Activated CD8-positive, alpha-beta T cell treated with anti-CD3 and anti-CD28 coated beads for 36 hours (primary cell): ENCODE data around the gene SLC4A3. TPM values are rescaled to one million over a fixed set of nuclear protein-coding genes. Genes with fewer than 3 reads are reported as not detected.

ENCODE experiments used
- ATAC-seq: fragments of 200-7000 bp; cut with Tn5 transposase; one replicate; pipeline ENCODE4 v1.10.0; 2021; ENCODE audit warnings: mild to moderate bottlenecking, moderate library complexity
- CTCF ChIA-PET: fragments of 350-600 bp; sonication (Branson Sonifier 250); formaldehyde crosslinking; loops from one replicate; lab custom pipeline; 2021; ENCODE audit warnings: antibody characterized with exemption; lab: Charles Lee
- POLR2A ChIA-PET: fragments of 350-600 bp; sonication (Branson Sonifier 250); formaldehyde crosslinking; loops from one replicate; lab custom pipeline; 2021; ENCODE audit warnings: antibody characterized with exemption; lab: Charles Lee
- DNase-seq: peaks from one replicate; pipeline ENCODE4 v3.0.0-alpha.2; 2020
- H3K27ac Mint-ChIP-seq: one replicate; pipeline ENCODE4 v1.8.0; 2021; ENCODE audit warnings: mild to moderate bottlenecking, mixed read lengths
- H3K27me3 Mint-ChIP-seq: one replicate; pipeline ENCODE4 v1.8.0; 2021; ENCODE audit warnings: mixed read lengths
- H3K36me3 Mint-ChIP-seq: one replicate; pipeline ENCODE4 v1.8.0; 2021; ENCODE audit warnings: low read depth, mixed read lengths
- H3K4me1 Mint-ChIP-seq: one replicate; pipeline ENCODE4 v1.8.0; 2021; ENCODE audit warnings: low read depth, mixed read lengths
- H3K4me3 Mint-ChIP-seq: one replicate; pipeline ENCODE4 v1.8.0; 2021; ENCODE audit warnings: mild to moderate bottlenecking, moderate library complexity, mixed read lengths
- H3K9me3 Mint-ChIP-seq: one replicate; pipeline ENCODE4 v1.8.0; 2021; ENCODE audit warnings: mixed read lengths
- CTCF ChIP-seq: fragments of 200-600 bp; IDR thresholded peaks from one replicate; pipeline ENCODE4 v1.8.0; 2022; ENCODE audit warnings: antibody characterized with exemption, mild to moderate bottlenecking
- intact Hi-C: fragments of 100-400 bp; cut with micrococcal nuclease; formaldehyde crosslinking; loops from one replicate; pipeline ENCODE4 v1.10.0; 2022
- total RNA-seq, 2 experiments: library from RNA; stranded (reverse); gene quantifications; one replicate each; pipeline ENCODE4 v1.2.3, GENCODE V29; 2021

The SLC4A3 gene
- total RNA-seq, 2 experiments from 2014 or later = not detected

GRCh38 chr2:219637842-219638185 is 10.4 kb downstream of the SLC4A3 start:
- intact Hi-C loops = no loop called here
- CTCF ChIA-PET = no interaction called here
- no peak for TF ChIP-seq CTCF

DNA sequence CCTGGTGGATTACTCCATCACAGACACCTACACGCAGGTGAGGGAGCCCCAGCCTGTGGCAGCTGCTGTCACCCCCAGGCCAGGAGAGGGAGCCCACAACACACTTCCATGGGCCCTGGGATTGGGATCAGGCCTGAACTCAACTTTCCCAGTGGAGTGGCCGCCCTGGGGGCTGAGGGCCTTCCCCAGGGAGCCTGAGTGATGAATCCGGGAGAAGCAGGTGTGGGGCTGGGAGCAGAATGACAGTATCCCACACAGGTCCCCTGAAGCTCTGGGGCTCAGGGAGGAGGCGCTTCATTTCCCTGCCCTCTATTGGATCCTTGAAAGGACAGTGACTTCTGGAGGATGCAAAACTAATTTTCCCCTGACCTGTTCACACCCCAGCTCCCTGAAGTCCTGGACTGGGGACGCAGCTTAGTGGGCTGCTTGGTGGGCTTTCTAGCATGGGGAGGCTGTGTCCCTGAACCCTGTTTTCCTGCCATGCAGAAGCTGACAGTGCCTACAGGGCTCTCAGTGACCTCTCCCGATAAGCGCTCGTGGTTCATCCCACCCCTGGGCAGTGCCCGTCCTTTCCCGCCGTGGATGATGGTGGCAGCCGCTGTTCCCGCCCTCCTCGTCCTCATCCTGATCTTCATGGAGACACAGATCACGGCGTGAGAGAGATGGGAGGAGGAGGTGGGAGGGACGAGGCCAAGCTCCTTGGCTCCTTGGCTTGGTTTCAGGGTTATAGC is 11.0 kb downstream of the SLC4A3 start:
- DNase-seq (no peak), ATAC-seq (no peak)
- H3K4me3 Mint-ChIP-seq = no peak overlapping the region
- no peaks in the 10 kb centered on the region for H3K9me3 Mint-ChIP-seq
- intact Hi-C loops = no loop called here
- no peaks in the 10 kb centered on the region for H3K36me3 Mint-ChIP-seq
- peaks cover 12% of the 10 kb centered on the region for H3K4me1 Mint-ChIP-seq
- peaks cover 10% of the 10 kb centered on the region for H3K27me3 Mint-ChIP-seq
- H3K27ac Mint-ChIP-seq = no peak overlapping the region
- CTCF ChIA-PET = no interaction called here
- POLR2A ChIA-PET = no interaction called here
- no peak for TF ChIP-seq CTCF

More at GRCh38 chr2:219637842-219638185, 10.4 kb downstream of the SLC4A3 start:
- ATAC-seq (no peak), DNase-seq (no peak)
- Mint-ChIP-seq H3K27ac (no peak overlapping the region), H3K9me3 (no peaks in the 10 kb centered on the region), H3K27me3 (peaks cover 9% of the 10 kb centered on the region), H3K36me3 (no peaks in the 10 kb centered on the region), H3K4me3 (no peak overlapping the region), H3K4me1 (peaks cover 9% of the 10 kb centered on the region)
- POLR2A ChIA-PET = no interaction called here

- intact Hi-C loops = no loop called here
These were observed 11.7 kb downstream of the SLC4A3 start for GRCh38 chr2:219638948-219639755.

DNA sequence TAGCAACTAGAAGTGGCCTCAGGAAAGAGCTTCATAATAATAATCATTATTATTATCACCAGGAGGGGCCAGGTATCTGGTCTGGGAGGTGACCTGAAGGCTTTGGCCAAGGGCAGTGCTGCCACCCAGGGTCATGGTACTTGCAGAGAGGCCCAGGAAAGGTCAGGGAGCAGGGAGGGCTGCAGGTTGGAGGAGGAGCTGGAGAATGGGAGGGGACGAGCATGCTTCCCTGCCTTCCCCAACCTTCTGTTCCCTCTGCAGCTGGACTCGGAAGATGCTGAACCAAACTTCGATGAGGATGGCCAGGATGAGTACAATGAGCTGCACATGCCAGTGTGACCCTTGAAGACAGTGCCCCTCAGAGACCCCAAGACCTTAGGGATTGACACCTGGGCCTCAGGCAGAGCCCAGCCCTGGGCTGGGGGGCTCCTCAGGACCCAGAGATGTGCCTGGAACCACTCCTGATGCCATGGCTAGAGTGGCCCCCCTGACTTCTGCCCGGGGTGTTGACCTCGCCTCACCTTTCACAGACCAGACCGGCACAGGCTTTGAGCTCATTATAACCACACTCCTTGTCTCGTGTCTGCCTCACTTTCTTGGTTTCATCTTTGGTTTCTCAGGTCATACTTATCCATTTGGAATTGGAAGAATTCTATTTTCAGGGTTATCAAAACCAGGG is 14.1 kb downstream of the SLC4A3 start:
- H3K4me3 Mint-ChIP-seq = no peak overlapping the region
- DNase-seq = no peak
- no peaks in the 10 kb centered on the region for H3K9me3 Mint-ChIP-seq
- ATAC-seq = no peak
- H3K27me3 Mint-ChIP-seq = peaks cover 14% of the 10 kb centered on the region
- no peak overlapping the region for H3K27ac Mint-ChIP-seq
- H3K4me1 Mint-ChIP-seq = peaks cover 12% of the 10 kb centered on the region
- POLR2A ChIA-PET = interaction anchor here (1.0 to 1.2 kb wide), 2 partner anchors 11 to 100 kb away, joined by 3 read pairs; no protein-coding TSS in a partner anchor
- intact Hi-C loops = loop anchor here (1.0 kb wide), 1 partner anchor 100 kb away; no protein-coding TSS in a partner anchor
- CTCF ChIA-PET = interaction anchor here (0.7 to 4.1 kb wide), 13 partner anchors 10 to 150 kb away, joined by 3 to 37 read pairs (median 3); partner anchors contain the start of genes CHPF and TMEM198
- TF ChIP-seq CTCF = no peak
- H3K36me3 Mint-ChIP-seq = no peaks in the 10 kb centered on the region

More at GRCh38 chr2:219638948-219639755, 11.7 kb downstream of the SLC4A3 start:
- ChIA-PET CTCF (no interaction called here), POLR2A (no interaction called here)
- DNase-seq (no peak), ATAC-seq (no peak)
- H3K27ac Mint-ChIP-seq = no peak overlapping the region
- no peaks in the 10 kb centered on the region for H3K9me3 Mint-ChIP-seq
- H3K4me3 Mint-ChIP-seq = no peak overlapping the region
- no peak for TF ChIP-seq CTCF
- H3K4me1 Mint-ChIP-seq = peaks cover 12% of the 10 kb centered on the region
- no peaks in the 10 kb centered on the region for H3K36me3 Mint-ChIP-seq
- H3K27me3 Mint-ChIP-seq = peaks cover 10% of the 10 kb centered on the region
